IPS-NIHi7 (cell line): ENCODE measurements around the gene C1orf159.

Source experiments
- DNase-seq: peaks from one replicate; pipeline ENCODE4 v3.0.0; 2012; ENCODE audit warnings: mixed read lengths; ENCODE audit errors: extremely low spot score

The C1orf159 gene

DNA sequence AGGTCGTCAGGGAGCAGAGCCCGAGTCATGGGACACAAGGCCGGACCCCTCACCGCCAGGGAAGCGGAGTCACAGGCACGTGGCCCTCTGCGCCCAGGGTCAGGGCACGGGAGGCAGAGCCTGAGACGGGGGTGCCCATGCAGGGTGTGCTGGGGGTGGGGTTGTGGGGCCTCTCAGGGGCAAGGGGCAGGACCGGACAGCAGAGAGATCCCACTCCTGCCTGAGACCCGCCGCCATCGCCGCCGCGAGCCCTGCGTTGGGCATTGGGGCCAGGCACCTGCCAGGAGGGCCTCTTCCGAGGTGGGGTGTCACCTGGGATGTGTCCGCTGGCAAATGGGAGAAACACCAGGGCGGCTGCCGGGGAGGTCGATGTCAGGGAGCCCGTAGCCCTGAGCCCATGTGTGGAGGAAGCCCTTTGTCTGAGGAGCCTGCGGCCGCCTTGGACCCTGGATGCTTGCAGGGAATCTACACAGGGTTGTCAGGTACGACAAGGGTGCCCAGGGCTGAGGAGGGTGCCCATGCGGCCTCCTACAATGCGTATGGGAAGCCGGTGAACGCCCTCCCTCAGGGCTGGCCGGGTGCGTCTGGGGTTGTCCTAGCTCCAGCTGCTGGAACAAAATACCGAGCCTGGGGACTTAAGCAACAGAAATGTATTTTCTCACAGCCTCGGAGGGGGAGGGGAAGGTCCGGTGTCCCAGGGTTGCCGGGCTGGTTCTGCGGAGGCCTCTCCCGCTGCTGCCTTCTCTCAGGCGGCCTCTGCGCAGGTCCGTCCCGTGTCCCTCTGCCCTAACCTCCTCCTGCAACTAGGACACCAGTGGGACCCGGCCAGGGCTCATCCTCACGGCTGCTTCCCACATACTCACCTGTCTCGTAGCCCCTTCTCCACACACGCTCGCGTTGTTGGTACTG lies 16.4 kb upstream of the C1orf159 start:
- no peak for DNase-seq

DNA sequence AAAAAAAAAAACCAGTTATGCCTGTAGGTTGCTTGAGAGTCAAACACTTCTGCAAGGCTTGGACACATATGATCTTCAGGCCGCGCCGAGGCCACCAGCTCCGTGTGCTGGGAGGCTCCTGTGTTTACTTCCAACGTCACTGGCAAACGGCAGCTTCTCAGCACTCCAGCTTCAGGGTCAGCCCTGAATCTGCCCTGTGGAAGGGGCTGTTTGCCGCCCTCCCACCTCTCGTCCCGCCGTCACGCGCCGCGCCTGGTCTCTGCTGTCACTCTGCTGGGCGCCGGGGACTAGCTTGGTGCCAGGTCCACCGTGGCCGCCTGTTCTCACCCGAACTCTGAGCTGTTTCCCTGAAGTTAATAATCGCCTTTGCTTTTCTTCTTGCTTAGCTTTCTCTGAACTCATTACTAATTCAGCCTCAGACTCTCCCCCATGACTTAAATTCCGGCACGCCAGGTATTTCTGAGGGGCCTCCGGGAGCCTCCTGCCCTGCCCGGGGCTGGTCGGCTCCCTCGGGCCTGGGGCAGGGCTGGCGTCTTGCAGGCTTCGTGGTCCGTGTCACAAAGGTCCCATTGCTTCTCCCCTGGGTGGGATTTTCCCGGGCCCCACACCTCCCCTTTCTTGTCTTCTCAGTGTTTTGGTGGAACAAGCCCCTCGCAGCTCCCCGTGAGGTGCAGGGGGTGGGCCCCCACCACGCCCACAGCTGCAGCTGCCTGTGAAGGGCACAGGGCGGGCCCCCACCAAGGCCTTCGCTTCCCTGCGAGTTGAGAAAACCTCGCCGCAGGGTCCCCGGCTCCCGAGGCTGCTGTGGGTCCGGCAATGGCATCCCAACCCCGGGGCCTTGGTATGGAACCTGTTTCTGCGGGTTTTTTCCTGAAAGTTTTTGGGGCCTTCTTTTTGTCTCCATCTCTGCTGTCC lies 14.6 kb upstream of the C1orf159 start:
- no peak for DNase-seq

DNA sequence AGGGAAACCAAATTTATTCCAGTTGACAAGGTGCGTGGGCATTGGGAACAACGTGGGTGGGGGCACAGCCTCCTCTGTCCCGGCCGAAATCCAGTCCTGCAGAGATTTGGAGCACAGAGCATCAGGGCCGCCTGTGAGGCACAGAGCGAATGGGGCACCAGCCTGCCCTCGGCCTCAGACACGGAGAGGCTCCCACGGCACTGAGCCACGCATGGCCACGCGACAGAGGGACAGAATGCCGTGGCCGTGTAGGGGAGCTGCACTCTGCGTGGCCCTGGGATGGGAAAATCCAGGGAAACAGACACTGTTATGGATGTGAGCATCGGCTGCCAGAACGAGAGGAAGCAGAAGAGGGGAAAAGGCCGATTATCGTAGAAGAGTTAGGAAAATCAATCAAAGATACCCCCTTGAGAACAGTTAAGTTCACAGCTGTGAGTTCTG lies 13.5 kb upstream of the C1orf159 start:
- no peak for DNase-seq

DNA sequence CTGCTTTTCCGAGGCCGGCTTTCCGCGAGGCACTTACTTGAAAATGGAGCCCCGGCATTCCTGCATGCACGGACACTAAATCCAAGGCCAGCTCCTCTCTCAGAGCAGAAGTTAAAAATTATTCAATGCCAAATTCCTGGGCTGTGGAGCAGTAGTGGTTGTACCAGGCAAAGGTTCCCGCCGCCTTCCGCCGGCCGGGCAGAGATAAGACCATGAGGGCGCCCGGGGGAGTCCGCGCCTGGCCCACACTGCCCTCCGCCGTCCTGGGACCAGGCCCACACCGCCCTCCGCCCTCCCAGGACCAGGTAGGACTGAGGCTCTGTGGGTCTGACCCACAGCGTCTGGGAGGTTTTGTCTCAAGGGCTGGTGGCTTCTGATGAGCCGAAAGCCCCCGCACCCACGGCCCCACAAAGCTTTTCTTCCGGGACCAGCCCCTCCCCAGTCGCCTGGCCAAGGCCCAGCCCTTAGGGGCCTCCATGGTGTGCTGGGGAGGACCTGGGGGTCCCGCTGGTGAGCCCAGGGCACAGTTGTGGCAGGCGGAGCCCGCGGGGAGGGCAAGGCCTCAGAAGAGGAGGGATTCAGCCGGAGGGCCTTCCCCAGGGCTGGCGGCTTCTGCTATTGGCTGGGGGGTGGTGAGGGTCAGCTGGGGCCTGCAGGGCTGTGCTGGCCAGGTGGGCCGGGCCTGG lies 12.7 kb upstream of the C1orf159 start:
- DNase-seq, result no peak

DNA sequence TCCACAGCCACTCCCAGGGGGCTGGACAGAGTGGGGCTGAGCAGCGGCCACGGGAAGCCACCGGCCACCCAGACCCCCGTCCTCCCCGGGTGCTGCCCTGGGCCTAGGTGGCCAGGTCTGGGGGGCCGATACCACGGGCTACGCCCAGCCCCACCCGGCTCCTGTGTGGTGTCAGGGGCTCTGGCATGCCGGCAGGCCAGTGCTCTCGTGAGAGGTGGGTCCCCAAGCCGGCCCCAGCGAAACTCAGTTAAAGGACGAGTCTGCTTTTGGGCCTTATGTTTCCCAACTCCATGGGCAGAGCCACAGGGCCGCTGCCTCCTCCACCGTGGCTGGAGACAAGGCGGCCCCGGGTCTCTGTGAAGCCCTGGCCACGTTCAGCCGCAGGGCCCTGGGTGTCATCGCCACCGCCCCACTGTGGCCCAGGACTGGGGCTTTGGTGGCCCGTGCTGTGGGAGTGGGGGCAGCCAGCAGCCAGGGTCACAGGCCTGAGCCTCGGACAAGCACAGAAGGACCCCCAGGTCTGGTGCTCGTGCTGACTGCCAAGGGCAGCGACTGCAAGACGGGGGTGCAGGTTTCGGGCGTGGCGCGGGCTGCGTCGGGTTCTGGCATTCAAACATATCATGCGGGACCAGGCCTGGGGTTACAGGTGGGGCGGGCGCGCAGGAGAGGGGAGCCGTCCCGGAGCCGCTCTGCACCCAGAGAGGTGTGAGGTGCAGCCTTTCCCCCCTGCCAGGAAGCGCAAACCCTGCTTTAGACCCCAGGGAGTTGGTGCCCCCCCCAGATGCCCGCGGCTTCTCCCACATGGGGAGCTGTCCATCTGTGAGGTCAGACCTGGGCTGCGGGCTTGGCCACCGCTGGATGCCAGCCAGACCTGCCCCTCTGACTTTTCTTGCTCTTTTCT lies 11.9 kb upstream of the C1orf159 start:
- DNase-seq, result no peak

DNA sequence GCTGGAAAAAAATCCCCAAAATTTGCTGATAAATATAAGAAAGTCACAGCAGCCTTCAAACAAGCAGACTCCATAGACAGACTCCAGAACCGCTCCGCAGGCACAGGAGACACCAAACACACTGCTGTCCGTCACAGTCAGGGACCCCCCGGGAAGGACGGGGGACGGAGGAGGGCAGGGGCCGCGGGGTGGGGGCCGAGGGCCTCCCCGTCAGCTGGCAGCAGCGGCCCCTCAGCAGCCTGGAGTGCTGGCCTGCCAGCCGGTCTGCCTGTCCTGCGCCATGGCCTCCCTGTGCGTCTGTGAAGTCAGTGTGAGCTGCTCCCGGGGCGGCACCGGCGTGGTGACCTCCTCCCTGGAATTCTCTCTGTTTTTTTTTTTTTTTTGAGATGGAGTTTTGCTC lies 10.1 kb upstream of the C1orf159 start:
- no peak for DNase-seq

DNA sequence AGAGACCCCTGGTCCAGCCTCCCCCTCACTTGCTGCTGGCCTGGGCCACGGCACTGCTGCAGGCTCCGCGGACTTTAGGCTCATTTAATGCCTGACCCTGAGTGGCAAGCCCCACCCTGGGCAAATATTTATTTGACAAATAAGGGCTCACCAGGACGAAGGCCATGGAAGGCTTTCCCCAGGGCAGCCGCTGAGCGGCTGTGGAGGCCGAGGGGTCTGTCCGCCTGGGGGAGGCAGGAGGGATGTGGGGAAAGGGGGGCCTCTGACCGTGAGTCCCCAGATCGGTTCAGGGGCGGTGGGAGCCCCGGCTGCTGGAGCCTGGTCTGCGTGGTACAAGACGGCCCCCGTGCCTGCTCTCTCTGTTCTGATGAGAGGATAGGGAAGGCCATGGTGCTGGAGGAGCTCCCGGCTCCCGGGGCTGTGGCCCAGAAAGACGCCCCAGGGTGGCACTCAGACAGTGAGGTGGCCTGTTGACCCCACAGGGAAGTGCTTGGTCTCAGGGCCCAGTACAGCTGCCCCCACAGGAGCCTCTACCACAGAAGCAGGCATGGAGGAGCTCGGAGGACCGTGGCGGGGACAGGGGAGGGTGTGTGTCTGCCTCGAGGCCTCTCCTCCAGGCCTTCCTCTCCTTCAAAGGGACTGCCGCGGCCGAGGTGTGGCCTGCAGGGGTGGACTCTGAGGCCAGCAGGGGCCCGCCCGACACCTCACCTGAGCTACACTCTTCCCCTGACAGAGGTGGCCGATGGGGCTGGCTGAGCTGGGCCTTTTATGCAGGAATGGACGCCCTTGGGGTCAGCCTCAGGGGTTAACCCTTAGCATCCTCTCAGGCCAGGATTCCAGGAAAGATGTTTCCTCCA lies 9.1 kb upstream of the C1orf159 start:
- no peak for DNase-seq

DNA sequence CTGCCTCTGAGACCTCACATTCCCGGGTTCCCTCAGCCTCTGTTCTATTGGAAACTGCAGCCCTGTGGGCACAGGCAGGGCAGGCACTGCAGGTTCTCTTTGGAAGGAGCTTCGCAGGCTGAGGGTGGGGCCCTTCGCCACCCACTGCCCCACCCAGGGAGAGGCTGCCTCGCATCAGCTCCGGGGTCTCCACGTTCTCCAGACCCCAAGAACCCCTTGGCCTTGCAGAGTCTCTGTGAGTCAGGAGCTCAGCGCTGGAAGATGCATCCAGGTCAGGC lies 8.6 kb upstream of the C1orf159 start:
- no peak for DNase-seq

DNA sequence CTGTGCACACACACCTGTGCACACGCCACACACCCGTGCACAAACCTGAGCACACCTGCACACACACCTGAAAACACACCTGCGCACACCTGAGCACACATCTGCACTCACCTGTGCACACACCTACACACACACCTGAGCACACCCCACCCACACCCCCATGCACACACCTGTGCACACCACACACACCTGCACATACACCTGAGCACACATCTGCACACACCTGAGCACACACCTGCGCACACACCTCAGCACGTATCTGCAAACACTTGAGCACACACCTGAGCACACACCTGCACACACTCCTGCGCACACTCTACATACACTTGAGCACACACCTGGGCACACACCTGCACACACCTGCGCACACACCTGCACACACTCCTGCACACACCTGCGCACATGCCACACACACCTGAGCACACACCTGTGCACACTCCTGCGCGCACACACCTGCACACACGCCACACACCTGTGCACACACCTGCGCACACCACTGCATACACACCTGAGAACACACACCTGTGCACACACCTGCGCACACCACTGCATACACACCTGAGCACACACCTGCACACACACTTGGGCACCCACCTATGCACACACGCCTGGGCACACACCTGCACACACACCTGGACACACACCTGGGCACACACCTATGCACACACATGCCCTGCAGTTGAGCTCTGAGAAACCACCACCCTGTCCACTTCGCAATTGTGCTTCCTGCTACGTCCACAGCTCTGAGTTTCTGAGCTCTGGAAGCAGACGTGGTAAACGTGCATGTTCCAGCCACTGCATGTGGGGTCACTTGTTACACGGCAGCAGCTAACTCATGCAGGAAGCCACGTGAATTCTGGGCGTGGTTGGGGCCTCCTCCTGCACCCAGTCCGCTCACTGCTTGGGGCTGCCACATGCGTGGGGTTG lies 8.0 kb upstream of the C1orf159 start:
- no peak for DNase-seq

DNA sequence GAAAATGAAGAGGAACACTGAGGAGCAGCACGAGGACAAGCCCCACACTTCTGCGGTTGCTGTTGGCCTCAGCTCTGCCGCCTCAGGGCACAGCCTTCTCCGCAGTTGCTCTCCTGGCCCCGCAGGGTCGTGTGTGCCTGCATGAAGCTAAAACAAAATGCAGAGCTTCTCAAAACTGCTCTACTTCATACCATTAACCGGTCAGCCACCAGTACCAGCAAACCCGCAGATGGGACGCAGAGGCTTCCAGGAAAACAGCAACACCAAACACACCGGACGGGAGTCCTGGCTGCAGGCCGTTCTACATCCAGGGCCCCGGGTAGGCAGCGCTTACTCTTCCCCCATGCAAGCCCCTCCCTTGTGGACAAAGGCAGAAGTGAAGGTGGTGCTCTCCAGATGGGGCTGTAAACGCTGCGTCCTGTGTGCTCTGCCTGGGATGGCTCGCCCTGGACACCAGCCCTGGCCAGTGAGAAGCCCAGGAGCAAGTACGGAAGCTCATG lies 7.1 kb upstream of the C1orf159 start:
- no peak for DNase-seq

DNA sequence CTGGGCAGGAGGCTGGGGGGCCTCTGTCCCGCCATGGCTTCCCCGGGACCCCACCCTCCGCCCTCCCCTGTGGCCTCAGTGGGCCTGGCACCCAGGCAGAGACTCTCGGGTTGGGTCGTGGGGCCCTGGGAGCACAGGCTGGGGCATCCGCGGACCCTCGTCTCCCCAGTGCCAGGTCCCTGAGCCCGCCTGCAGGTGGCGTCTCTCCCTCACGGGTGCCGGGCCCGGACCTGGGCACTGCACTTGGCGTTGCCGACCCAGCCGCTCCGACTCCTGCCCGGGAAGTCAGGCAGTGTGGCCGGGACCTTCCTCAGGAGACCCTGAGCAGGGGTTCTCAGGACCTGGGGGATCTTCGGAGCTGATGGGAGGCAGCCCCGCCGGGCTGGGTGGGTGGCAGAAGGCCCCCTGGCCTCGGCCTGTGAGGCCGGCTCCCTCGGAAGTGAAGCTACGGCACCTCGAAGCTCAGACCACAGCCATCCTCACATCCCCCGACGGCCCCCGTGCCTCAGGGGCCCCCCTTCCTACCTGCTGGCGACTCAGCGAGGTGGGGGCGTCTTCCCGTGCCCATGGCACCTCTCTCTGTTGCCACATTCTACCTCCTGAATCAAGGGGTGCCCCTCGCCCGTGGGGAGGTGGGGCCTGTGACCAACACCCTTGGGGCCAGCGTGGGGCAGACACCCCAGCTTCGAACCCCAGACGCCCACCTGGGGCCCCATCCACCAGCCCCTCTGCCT lies 6.4 kb upstream of the C1orf159 start:
- DNase-seq, result peak; percentile 92

DNA sequence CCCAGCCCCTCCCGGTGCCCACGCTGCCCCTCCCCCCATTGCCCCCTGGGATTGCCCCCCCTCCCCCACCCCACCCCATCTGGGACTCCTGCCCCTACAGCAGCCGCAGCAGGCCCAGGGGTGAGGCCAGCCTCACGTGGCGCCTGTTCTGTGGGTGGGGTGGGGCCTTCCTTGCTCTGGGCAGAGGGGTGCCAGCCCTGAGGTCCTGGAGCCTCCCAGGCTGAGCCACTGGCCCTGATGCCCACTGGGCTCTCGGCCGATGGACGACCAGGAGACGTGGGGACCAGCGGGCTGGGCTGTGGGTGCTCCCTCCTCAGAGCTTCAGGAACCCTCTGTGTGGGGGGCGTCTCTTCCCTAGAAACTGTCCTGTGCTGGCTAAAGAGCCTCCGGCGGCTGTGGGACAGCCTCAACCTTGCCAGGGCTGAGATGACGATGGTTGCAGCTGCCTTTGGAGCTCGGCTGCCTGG lies 5.8 kb upstream of the C1orf159 start:
- no peak for DNase-seq

DNA sequence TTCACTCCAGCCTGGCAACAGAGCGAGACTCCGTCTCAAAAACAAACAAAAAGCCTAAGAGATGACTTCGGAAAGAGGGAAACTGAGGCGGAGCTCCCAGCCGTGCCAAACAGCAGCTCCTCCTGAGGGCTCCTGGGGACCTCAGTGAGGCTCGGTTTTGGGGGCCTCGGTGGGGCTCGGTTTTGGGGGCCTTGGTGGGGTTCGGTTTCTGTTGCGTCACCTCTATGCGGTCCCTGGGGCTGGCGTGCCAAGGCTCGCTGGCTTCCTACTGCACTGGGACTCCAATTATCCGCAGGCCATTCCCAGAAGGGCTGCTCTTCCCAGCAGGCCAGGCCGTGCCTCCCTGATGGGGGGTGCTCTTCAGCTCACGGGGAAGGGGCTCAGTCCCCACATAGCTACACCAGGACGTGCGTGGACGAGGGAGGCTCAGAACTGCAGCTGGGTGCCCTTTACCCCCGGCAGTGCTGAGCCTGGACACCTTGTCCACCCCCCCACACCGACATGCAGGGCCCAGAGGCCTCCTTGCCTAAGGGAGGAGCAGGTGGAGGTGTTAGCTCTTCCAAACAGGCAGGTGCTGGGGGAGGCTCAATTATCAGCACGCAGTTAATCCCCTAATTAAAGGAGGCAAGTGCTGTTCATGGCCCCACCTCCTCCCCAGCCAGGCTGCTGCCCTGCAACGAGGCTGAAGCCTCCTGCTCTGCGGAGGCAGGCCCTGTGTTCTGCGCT lies 5.1 kb upstream of the C1orf159 start:
- peak; percentile 8 for DNase-seq

DNA sequence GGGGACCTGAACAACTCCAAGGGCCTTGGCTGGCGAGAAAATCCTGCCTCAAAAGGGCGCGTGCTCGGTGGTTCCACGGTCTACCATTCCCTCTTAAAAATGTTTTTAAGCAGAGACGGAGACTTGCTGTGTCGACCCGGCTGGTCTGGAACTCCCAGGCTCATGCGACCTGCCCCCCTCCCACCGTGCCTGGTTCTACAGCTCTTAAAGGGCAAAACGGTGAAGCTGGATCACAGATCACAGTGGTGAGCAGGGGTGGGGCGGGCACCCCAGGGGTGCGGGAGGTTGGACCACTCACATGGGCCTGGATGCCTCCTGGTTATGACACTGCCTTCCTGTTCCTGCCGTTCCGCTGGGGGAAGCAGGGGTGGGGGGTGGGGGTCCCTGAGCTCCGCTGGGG lies 4.2 kb upstream of the C1orf159 start:
- no peak for DNase-seq

DNA sequence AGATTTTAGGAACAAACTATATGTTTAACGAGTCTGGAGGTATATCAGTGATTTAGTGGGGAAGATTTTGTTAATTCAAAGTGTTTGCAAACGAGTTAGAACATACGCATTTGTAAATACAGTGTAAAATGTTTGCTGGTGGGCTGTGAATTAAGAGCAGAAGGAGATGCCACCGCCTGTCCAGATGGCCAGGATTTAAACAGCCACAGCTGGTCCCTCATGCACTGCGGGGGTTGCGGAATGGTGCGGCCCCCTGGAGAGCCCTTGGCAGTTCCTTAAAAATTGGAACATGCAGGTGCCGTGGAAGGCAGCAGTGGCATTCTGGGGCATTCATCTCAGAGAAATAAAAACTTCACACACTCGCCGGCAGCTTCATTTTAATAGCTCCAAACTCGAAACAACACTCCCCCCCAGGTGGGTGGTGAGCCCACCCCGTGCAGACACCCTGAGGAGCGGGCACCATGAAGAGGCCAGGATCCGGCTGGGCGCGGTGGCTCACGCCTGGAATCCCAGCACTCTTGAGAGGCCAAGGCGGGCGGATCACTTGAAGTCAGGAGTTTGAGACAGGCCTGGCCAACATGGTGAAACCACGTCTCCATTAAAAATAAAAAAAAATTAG lies 3.5 kb upstream of the C1orf159 start:
- no peak for DNase-seq

DNA sequence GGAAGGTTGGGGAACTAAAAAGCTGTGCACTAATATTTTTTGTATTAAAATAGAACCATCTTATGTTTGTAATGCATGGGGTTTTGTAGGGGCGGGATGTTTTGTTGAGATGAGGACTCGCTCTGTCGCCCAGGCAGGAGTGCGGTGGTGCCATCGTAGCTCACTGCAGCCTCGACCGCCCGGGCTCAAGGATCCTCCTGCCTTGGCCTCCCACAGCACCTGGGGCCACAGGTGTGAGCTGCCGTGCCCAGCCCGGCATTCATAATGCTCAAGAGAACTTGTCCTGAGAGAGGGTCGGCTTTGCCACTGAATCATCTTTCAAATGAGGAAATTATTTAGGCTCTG lies 3.0 kb upstream of the C1orf159 start:
- no peak for DNase-seq
